Vagina (tissue), 2 donors: ENCODE measurements around the gene MYH14.

Experiments
- POLR2A ChIP-seq, 2 donors: fragments of 450-650 bp; IDR thresholded peaks; one replicate each; pipeline ENCODE4 v1.6.1; 2017; ENCODE audit warnings: antibody characterized with exemption in 2 of 2, mild to moderate bottlenecking in 2 of 2, moderate library complexity in 2 of 2
- POLR2AphosphoS5 ChIP-seq, 2 donors: sonication (generic); formaldehyde crosslinking; IDR thresholded peaks; one replicate each; pipeline ENCODE4 v1.9.0; 2017; ENCODE audit warnings: antibody characterized with exemption in 2 of 2, mild to moderate bottlenecking in 2 of 2, low read depth in 1 of 2; ENCODE audit not compliant: insufficient read depth in 1 of 2

GRCh38 chr19:50203281-50204080 is at the start of gene MYH14:
- TF ChIP-seq POLR2A (IDR thresholded peaks at IDR 0.05) (no peak), POLR2AphosphoS5 (IDR thresholded peaks at IDR 0.05; ENCODE audit: insufficient read depth in 1 of 2, low read depth in 1 of 2) (peak; percentile 17 to 36)
